Osteocyte (in vitro differentiated cells): ENCODE data around the gene KSR1. TPM values are rescaled to one million over a fixed set of nuclear protein-coding genes. Genes with fewer than 3 reads are reported as not detected.

Source experiments
- DNase-seq: peaks from one replicate; pipeline ENCODE4 v3.0.0; 2021; ENCODE audit warnings: mixed read lengths; ENCODE audit not compliant: unreplicated experiment; ENCODE audit errors: extremely low spot score
- H3K27ac Mint-ChIP-seq: one replicate; pipeline ENCODE4 v1.8.0; 2021; ENCODE audit warnings: mild to moderate bottlenecking, mixed read lengths; ENCODE audit not compliant: unreplicated experiment
- H3K27me3 Mint-ChIP-seq: one replicate; pipeline ENCODE4 v1.8.0; 2021; ENCODE audit warnings: mixed read lengths; ENCODE audit not compliant: unreplicated experiment
- H3K36me3 Mint-ChIP-seq: one replicate; pipeline ENCODE4 v1.8.0; 2021; ENCODE audit warnings: mixed read lengths; ENCODE audit not compliant: unreplicated experiment
- H3K4me1 Mint-ChIP-seq: one replicate; pipeline ENCODE4 v1.8.0; 2021; ENCODE audit warnings: mixed read lengths; ENCODE audit not compliant: unreplicated experiment
- H3K4me3 Mint-ChIP-seq: one replicate; pipeline ENCODE4 v1.8.0; 2021; ENCODE audit warnings: mild to moderate bottlenecking, moderate library complexity, mixed read lengths; ENCODE audit not compliant: unreplicated experiment
- H3K9me3 Mint-ChIP-seq: one replicate; pipeline ENCODE4 v1.8.0; 2021; ENCODE audit warnings: mixed read lengths; ENCODE audit not compliant: unreplicated experiment
- CTCF ChIP-seq: fragments of 200-600 bp; sonication (generic); IDR thresholded peaks from 2 replicates; pipeline ENCODE4 v1.5.0; 2021; ENCODE audit warnings: antibody characterized with exemption, mild to moderate bottlenecking, moderate library complexity
- total RNA-seq: library from RNA; stranded (reverse); gene quantifications from 2 replicates; pipeline ENCODE4 v1.2.1, GENCODE V29; 2021

KSR1 gene
- total RNA-seq, 1 donor from 2014 or later = 63.4 TPM

- H3K36me3 Mint-ChIP-seq = peaks cover 26% of the 10 kb centered on the region
- H3K27me3 Mint-ChIP-seq = no peaks in the 10 kb centered on the region
- H3K4me1 Mint-ChIP-seq = peaks cover 2% of the 10 kb centered on the region
- no peak for DNase-seq
- TF ChIP-seq CTCF = peak; percentile 1
- H3K4me3 Mint-ChIP-seq = no peak overlapping the region
- H3K27ac Mint-ChIP-seq = no peak overlapping the region
- H3K9me3 Mint-ChIP-seq = no peaks in the 10 kb centered on the region
These were observed 145.7 kb downstream of the KSR1 start for GRCh38 chr17:27601975-27602302.

- Mint-ChIP-seq H3K4me1 (peaks cover 2% of the 10 kb centered on the region), H3K27me3 (no peaks in the 10 kb centered on the region), H3K9me3 (no peaks in the 10 kb centered on the region), H3K27ac (no peak overlapping the region), H3K36me3 (peaks cover 20% of the 10 kb centered on the region), H3K4me3 (no peak overlapping the region)
- DNase-seq = peak; percentile 89
- TF ChIP-seq CTCF = peak; percentile 92
These were observed 146.6 kb downstream of the KSR1 start for GRCh38 chr17:27602721-27603420.

GRCh38 chr17:27603421-27603770, 147.1 kb downstream of the KSR1 start:
- TF ChIP-seq CTCF = no peak
- H3K4me3 Mint-ChIP-seq = no peak overlapping the region
- peaks cover 20% of the 10 kb centered on the region for H3K36me3 Mint-ChIP-seq
- no peaks in the 10 kb centered on the region for H3K9me3 Mint-ChIP-seq
- no peak overlapping the region for H3K27ac Mint-ChIP-seq
- no peaks in the 10 kb centered on the region for H3K27me3 Mint-ChIP-seq
- H3K4me1 Mint-ChIP-seq = peaks cover 2% of the 10 kb centered on the region
- no peak for DNase-seq

- TF ChIP-seq CTCF = no peak
- Mint-ChIP-seq H3K4me1 (peaks cover 2% of the 10 kb centered on the region), H3K27ac (no peak overlapping the region), H3K9me3 (no peaks in the 10 kb centered on the region), H3K27me3 (no peaks in the 10 kb centered on the region), H3K36me3 (peaks cover 24% of the 10 kb centered on the region), H3K4me3 (no peak overlapping the region)
- no peak for DNase-seq
These were observed 147.9 kb downstream of the KSR1 start for GRCh38 chr17:27603880-27604794.

- Mint-ChIP-seq H3K9me3 (no peaks in the 10 kb centered on the region), H3K36me3 (peaks cover 31% of the 10 kb centered on the region), H3K4me3 (no peak overlapping the region), H3K27me3 (no peaks in the 10 kb centered on the region), H3K4me1 (no peaks in the 10 kb centered on the region), H3K27ac (no peak overlapping the region)
- no peak for DNase-seq
- no peak for TF ChIP-seq CTCF
These were observed 149.2 kb downstream of the KSR1 start for GRCh38 chr17:27605409-27605808.
